Endothelial cell of umbilical vein (primary cell): ENCODE results near the gene ZNF276. TPM values are rescaled to one million over a fixed set of nuclear protein-coding genes. Genes with fewer than 3 reads are reported as not detected.

Source experiments
- BruUV-seq: library from RNA; stranded (reverse); fragments of 400-500 nt; replicated peaks from 2 replicates; lab custom pipeline; 2021; lab: Mats Ljungman, UMichigan
- CTCF ChIA-PET: fragments of 300-600, 350-600 bp; sonication (Branson Sonifier 250); formaldehyde crosslinking; loops from one replicate; lab custom pipeline; 2021; ENCODE audit warnings: antibody characterized with exemption, inconsistent platforms; lab: Charles Lee
- POLR2A ChIA-PET: fragments of 300-600, 350-600 bp; sonication (Branson Sonifier 250); formaldehyde crosslinking; loops from one replicate; lab custom pipeline; 2021; ENCODE audit warnings: antibody characterized with exemption, inconsistent platforms; lab: Charles Lee
- DNase-seq: peaks from one replicate; pipeline ENCODE4 v3.0.0-alpha.2; 2011; ENCODE audit warnings: low read depth, low spot score
- FAIRE-seq: peaks from 2 replicates; lab custom pipeline; 2011; peaks lifted over from hg19 to GRCh38; lab: Jason Lieb, UNC
- H2AFZ ChIP-seq: 2 replicates; pipeline ENCODE4 v1.6.0; 2012; ENCODE audit warnings: low read depth, low read length, control low read depth, inconsistent platforms
- H3K27ac ChIP-seq: 2 replicates; pipeline ENCODE4 v1.5.1; 2011; ENCODE audit warnings: low read depth, mild to moderate bottlenecking, control low read depth, low read length, moderate library complexity; ENCODE audit not compliant: insufficient read depth
- H3K27me3 ChIP-seq, 2 experiments: 2 replicates each; pipeline versions ENCODE4 v1.6.0 to v1.6.1; 2011; ENCODE audit warnings: low read length in 2 of 2, mixed read lengths in 1 of 2; ENCODE audit not compliant: control insufficient read depth in 2 of 2, insufficient read depth in 2 of 2
- H3K36me3 ChIP-seq, 2 experiments: 2 replicates in 1 of 2; 3 replicates in 1 of 2; pipeline ENCODE4 v1.5.1; 2011; ENCODE audit warnings: low read length in 2 of 2, mild to moderate bottlenecking in 1 of 2, moderate library complexity in 1 of 2; ENCODE audit not compliant: control insufficient read depth in 2 of 2, insufficient read depth in 2 of 2; ENCODE audit errors: extremely low read depth in 1 of 2
- H3K4me1 ChIP-seq: 3 replicates; pipeline ENCODE4 v1.5.1; 2011; ENCODE audit warnings: mild to moderate bottlenecking, low read length; ENCODE audit not compliant: control insufficient read depth, insufficient read depth; ENCODE audit errors: extremely low read depth
- H3K4me2 ChIP-seq: 2 replicates; pipeline ENCODE4 v1.6.1; 2011; ENCODE audit warnings: low read length, control low read depth, mixed read lengths; ENCODE audit not compliant: insufficient read depth
- H3K4me3 ChIP-seq, 3 experiments: fragments of 200-600 bp in 1 of 3; sonication (generic), shearing (Covaris generic) in 1 of 3; replicated peaks in 1 of 3; 2 replicates each; pipeline ENCODE4 v1.5.1; 2011 to 2016; ENCODE audit warnings: control low read depth in 3 of 3, low read length in 3 of 3, mild to moderate bottlenecking in 2 of 3, inconsistent platforms in 1 of 3, low read depth in 1 of 3, moderate library complexity in 1 of 3; ENCODE audit not compliant: insufficient read depth in 1 of 3
- H3K79me2 ChIP-seq: 2 replicates; pipeline ENCODE4 v1.6.0; 2012; ENCODE audit warnings: low read length, inconsistent platforms; ENCODE audit not compliant: control insufficient read depth, insufficient read depth
- H3K9ac ChIP-seq: replicated peaks from 2 replicates; pipeline ENCODE3; 2011; ENCODE audit warnings: low read length, control low read depth; ENCODE audit not compliant: insufficient read depth; ENCODE audit errors: extremely low read depth
- H3K9me1 ChIP-seq: replicated peaks from 3 replicates; pipeline ENCODE4 v1.6.0; 2011; ENCODE audit warnings: mild to moderate bottlenecking, low read length; ENCODE audit not compliant: control insufficient read depth, insufficient read depth; ENCODE audit errors: extremely low read depth
- H3K9me3 ChIP-seq: replicated peaks from 2 replicates; pipeline ENCODE4 v1.5.1; 2012; ENCODE audit warnings: low read length, inconsistent platforms; ENCODE audit not compliant: control insufficient read depth, insufficient read depth
- H4K20me1 ChIP-seq: replicated peaks from 2 replicates; pipeline ENCODE3; 2011; ENCODE audit warnings: mild to moderate bottlenecking, low read length; ENCODE audit not compliant: control insufficient read depth, insufficient read depth; ENCODE audit errors: extremely low read depth
- EZH2 ChIP-seq: IDR thresholded peaks from 2 replicates; pipeline ENCODE4 v1.6.1; 2012; ENCODE audit warnings: borderline replicate concordance, low read depth, mild to moderate bottlenecking, moderate library complexity, low read length, inconsistent platforms; ENCODE audit not compliant: severe bottlenecking
- FOS ChIP-seq: IDR thresholded peaks from 2 replicates; pipeline ENCODE4 v1.6.1; 2011; ENCODE audit warnings: mild to moderate bottlenecking, low read length, moderate library complexity, borderline replicate concordance; ENCODE audit not compliant: insufficient read depth
- GATA2 ChIP-seq: IDR thresholded peaks from 2 replicates; pipeline ENCODE4 v1.7.0; 2011; ENCODE audit warnings: low read depth, mild to moderate bottlenecking, moderate library complexity, mixed read lengths, low read length; ENCODE audit not compliant: insufficient read length, insufficient read depth
- JUN ChIP-seq: IDR thresholded peaks from 2 replicates; pipeline ENCODE4 v1.6.1; 2011; ENCODE audit warnings: borderline replicate concordance, low read depth; ENCODE audit not compliant: insufficient read length, insufficient read depth
- MYC ChIP-seq: IDR thresholded peaks from one replicate; pipeline ENCODE4 v1.6.1; 2011; ENCODE audit warnings: mild to moderate bottlenecking, low read depth, low read length
- POLR2A ChIP-seq: IDR thresholded peaks from 2 replicates; pipeline ENCODE4 v1.6.1; 2012; ENCODE audit warnings: low read depth, mild to moderate bottlenecking, control low read depth, low read length
- POLR2AphosphoS5 ChIP-seq: IDR thresholded peaks from 2 replicates; pipeline ENCODE4 v1.6.1; 2012; ENCODE audit warnings: low read depth, mild to moderate bottlenecking, control low read depth, low read length, moderate library complexity; ENCODE audit not compliant: insufficient read depth
- dilution Hi-C: fragments of 300-500 bp; cut with MboI; formaldehyde crosslinking; loops from one replicate; pipeline ENCODE4 v1.15.0; 2019; ENCODE audit warnings: low sequenced_read_pairs; ENCODE audit not compliant: extremely low pct_ligation_motif_present
- intact Hi-C: fragments of 100-400 bp; cut with micrococcal nuclease; formaldehyde crosslinking; loops from one replicate; pipeline ENCODE4 v1.10.0; 2022
- polyA plus RNA-seq, 4 experiments: library from polyadenylated mRNA; depleted of rRNA in 3 of 4; stranded (reverse) in 3 of 4; unstranded in 1 of 4; fragments of >200 nt; gene quantifications; 2 replicates each; pipeline versions ENCODE4 v1.2.1 to v1.2.3, GENCODE V29; 2011 to 2012; ENCODE audit warnings: missing spikeins in 1 of 4
- total RNA-seq: library from RNA; stranded (reverse); gene quantifications from 2 replicates; pipeline ENCODE4 v1.2.3, GENCODE V29; 2021
- TF ChIP-seq, protein P1 (sequence below), 2 donors: IDR thresholded peaks; 1 replicate in 1 of 2; 2 replicates in 1 of 2; pipeline ENCODE4 v1.5.1; 2011; ENCODE audit warnings: low read length in 2 of 2, mild to moderate bottlenecking in 2 of 2, moderate library complexity in 2 of 2, control low read depth in 1 of 2, inconsistent platforms in 1 of 2, low read depth in 1 of 2; ENCODE audit not compliant: insufficient read depth in 1 of 2; ENCODE audit errors: extremely low read depth in 1 of 2
- TF ChIP-seq, protein P2 (sequence below): IDR thresholded peaks from 2 replicates; pipeline ENCODE4 v1.6.1; 2011; ENCODE audit not compliant: insufficient read depth, insufficient read length

Gene ZNF276
- total and polyA plus RNA-seq, 2 donors (not counting 3 experiments of a cell fraction or from before 2014, with no cell fraction given), result 36.6 to 40.0 TPM

DNA sequence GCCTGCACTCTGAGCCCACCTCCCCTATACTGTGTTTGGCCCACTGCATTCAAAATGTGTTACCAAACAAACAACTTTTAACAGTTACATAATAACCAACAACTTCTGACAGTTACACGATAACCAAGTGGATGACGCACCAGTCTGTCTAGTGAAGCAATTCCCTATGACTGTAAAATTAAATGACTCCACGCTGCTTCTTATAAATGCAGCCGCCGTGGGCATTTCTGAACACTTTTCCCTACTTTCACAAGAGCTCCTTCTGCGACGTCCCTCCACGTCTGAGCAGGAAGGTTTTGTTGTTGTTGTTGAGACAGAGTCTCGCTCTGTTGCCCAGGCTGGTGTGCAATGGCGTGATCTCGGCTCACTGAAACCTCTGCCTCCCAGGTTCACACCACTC is 27.6 kb downstream of the ZNF276 start:
- intact Hi-C loops (no loop called here), dilution Hi-C loops (no loop called here)
- TF ChIP-seq POLR2AphosphoS5 (no peak), POLR2A (no peak), EZH2 (no peak), GATA2 (no peak), JUN (no peak), MYC (no peak), FOS (no peak)
- TF ChIP-seq, protein P1, sequence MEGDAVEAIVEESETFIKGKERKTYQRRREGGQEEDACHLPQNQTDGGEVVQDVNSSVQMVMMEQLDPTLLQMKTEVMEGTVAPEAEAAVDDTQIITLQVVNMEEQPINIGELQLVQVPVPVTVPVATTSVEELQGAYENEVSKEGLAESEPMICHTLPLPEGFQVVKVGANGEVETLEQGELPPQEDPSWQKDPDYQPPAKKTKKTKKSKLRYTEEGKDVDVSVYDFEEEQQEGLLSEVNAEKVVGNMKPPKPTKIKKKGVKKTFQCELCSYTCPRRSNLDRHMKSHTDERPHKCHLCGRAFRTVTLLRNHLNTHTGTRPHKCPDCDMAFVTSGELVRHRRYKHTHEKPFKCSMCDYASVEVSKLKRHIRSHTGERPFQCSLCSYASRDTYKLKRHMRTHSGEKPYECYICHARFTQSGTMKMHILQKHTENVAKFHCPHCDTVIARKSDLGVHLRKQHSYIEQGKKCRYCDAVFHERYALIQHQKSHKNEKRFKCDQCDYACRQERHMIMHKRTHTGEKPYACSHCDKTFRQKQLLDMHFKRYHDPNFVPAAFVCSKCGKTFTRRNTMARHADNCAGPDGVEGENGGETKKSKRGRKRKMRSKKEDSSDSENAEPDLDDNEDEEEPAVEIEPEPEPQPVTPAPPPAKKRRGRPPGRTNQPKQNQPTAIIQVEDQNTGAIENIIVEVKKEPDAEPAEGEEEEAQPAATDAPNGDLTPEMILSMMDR (IDR thresholded peaks at IDR 0.05; ENCODE audit: extremely low read depth in 1 of 2, insufficient read depth in 1 of 2, low read depth in 1 of 2, low read length in 2 of 2), result no peak
- TF ChIP-seq, protein P2, sequence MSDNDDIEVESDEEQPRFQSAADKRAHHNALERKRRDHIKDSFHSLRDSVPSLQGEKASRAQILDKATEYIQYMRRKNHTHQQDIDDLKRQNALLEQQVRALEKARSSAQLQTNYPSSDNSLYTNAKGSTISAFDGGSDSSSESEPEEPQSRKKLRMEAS, result no peak
- FAIRE-seq, result no peak
- no peaks in the 10 kb centered on the region for H3K27me3 ChIP-seq
- POLR2A ChIA-PET, result no interaction called here
- no peak overlapping the region for H3K4me3 ChIP-seq
- H3K9me3 ChIP-seq, result no peaks in the 10 kb centered on the region
- H3K36me3 ChIP-seq, result peaks cover 0 to 5% of the 10 kb centered on the region in 2 experiments
- H3K9me1 ChIP-seq, result no peaks in the 10 kb centered on the region
- CTCF ChIA-PET, result interaction anchor here (1.7 kb wide), 1 partner anchor 9 kb away, joined by 3 read pairs; no protein-coding TSS in a partner anchor
- no peak overlapping the region for H2AFZ ChIP-seq
- H3K79me2 ChIP-seq, result no peaks in the 10 kb centered on the region
- H3K4me1 ChIP-seq, result no peaks in the 10 kb centered on the region
- H3K9ac ChIP-seq, result no peak overlapping the region
- BruUV-seq, result no TSS peak
- DNase-seq, result no peak
- H3K27ac ChIP-seq, result no peak overlapping the region
- H4K20me1 ChIP-seq, result no peaks in the 10 kb centered on the region
- H3K4me2 ChIP-seq, result no peak overlapping the region
